HG03039 (cell line): ENCODE data around the gene AGBL1.

Source experiments
- ATAC-seq: cut with Tn5 transposase; IDR thresholded peaks from one replicate; pipeline ENCODE4 v1.9.1; 2021; ENCODE audit warnings: mild to moderate bottlenecking, moderate library complexity; ENCODE audit not compliant: unreplicated experiment

AGBL1 gene

DNA sequence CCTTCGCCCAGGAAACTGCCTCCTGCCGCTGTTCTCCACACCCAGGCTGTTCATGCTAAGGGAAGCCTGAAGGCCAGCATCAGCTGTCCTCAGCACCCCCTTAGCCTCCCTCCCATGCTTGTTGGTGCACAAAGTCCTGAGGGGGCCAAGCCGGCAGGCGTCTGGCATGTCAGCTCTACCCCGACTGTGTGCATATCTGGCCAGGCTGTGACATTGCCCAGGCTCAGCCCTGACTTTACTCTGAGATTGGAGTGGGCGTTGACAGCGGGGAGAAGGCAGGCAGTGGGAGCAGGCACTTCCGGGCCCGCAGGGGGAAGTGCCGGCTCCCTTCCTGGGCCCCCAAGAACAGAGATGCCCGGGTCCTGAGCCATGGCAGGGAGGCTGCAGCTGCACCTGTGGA, 492.2 kb downstream of the AGBL1 start:
- ATAC-seq: no peak

DNA sequence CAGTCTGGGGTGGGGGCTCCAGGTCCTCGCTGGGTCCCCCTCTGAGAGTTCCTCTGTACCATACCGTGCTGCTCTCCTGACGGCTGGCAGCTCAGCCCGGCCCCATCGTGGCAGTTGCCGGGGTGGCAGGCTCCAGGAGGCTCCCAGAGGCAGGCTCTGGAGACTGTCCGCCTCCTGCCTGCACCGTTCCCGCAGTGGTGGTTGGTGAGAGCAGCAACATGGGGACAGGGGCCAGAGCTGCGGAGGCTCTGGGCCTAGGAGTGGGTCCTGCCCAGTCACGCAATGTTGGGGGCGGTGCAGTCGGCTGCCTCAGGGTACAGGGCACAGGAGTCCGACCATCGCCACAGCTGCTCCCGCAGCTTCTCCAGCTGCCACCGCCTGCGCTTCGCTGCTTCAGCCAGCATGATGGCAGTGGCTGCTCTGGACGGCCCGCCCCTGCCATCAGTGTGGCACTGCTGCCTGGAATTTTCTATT, 492.7 kb downstream of the AGBL1 start:
- no peak for ATAC-seq

DNA sequence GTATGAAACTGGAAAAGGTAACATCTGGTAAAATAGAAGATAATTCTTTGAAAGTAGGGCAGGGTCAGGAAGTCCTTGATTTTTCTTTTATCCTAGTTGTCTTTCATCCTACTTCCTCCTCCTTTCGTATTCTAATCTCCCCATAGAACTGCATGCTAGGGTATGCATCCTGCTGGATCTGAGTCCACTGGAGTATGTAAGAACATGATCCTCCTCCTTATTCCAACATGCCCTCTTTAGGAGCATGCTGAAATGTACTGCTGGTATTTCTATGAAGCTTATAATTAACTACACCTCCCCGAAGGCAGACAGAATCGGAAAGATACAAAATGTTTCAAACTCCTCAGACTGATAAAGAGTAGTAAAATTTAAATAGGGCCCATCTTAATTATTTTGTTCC, 493.8 kb downstream of the AGBL1 start:
- no peak for ATAC-seq

DNA sequence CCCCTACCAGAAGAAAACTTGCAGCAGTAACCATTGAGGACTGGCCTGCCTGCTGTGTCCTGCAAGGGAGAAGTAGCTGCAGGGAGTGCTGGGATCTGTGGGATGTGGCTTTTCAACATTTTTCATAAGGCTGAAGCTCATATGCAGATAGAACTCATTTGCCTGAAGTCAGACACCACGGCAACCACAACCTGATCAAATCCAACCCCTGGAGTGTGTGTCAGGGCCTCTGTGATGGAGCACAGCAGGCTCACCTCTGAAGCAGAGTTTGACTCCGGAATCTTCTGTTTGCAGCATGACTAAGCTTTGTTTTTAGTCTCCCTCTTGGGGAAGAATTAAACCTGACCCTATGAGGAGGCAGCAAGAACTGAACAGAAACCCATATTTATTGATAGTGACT, 508.7 kb downstream of the AGBL1 start:
- ATAC-seq: no peak

DNA sequence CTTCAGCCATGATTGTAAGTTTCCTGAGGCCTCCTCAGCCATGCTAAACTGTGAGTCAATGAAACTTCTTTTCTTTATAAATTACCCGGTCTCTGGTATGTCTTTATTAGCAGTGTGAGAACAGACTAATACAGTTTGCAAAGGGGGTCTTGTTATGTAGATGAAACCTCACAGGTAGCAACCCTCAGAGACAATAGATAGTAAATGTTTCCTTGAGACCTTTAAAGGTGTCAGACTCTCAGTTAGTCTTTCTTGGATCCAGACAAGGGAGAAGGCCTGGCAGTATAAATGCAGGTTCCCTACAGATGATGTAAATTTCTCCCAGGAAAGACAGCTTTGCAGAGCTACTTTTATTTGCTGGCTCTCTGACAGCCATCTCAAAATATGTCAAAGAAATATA, 510.8 kb downstream of the AGBL1 start:
- ATAC-seq: no peak

DNA sequence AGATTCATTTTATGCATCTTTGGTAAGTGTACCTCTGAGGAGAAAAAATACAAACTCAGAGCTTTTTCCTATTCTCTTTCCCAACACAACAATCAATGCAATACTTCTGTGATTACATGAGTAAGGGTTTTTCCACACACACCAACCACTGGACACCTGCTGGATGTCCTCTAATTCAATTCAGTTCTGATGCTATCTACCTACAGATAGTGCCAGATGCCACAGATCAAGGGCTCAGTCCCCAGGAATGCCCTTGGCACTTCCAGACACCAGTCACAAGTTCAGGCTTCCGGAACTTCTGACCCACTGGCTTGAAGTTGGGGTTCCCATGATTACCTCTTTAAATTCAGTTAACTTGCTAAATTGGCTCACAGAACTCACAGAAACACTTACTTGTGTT, 511.5 kb downstream of the AGBL1 start:
- ATAC-seq: no peak

DNA sequence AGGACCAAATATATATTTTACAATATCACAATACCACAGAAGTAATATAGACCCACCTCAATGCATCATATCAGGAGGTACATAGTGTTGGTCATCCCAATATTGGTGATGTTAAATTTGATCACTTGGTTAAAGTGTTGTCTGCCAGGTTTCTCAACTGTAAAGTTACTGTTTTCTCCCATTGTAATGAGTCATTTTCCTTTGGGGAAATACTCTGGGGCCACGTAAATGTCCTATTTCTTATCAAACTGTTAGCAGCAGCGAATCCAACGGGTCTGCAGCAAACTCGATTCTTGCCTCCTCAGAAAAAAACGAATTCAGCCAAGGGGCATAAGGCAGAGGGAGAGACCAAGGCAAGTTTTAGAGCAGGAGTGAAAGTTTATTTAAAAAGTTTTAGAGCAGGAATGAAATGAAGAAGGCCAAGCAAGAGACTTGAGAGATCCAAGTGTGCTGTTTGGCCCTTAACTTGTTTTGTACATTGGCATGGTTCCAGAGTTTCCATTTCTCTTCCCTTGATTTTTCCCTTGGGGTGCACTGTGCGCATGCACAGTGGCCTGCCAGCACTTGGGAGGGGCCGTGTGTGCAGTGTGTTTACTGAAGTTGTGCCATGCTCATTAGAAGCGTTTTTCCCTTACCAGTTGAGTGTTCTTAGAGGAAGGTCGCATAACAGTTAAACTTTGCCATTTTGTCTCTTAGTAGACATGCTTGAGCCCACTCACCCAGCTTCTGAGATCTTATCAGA, 512.5 kb downstream of the AGBL1 start:
- no peak for ATAC-seq

DNA sequence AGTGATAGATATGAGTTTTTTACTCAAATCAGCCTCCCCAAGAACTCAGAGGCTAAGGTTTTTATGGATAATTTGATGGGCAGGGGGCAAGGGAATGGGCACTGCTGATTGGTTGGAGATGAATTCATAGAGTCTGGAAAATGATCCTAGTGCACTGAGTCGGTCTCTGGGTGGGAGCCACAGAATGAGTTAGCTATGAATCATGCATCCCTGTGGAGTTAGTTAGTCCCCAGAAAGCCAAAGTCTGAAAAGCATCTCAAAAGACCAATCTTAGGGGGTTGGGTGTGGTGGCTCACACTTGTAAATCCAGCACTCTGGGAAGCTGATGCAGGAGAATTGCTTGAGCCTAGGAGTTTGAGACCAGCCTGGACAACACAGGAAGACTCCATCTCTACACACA, 516.1 kb downstream of the AGBL1 start:
- ATAC-seq: no peak

DNA sequence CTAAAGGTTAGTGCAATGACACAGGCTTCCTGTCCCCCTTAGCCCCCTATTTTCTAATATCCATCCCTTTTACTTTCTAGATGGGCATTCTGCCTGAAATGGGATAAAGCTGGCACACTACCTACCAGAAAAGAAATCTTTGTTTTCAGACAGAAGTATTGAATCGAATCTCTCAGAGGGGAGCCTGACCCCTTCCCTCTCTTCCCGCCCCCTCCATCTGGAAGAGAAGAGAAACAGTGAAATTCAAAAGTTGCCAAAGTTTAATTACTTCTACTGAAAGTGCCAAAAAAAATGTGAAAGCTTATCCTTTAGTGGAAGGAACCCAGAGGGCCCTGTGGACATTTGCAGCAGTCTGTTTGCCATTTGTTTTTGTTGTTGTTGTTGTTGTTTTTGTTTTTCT, 523.8 kb downstream of the AGBL1 start:
- no peak for ATAC-seq

DNA sequence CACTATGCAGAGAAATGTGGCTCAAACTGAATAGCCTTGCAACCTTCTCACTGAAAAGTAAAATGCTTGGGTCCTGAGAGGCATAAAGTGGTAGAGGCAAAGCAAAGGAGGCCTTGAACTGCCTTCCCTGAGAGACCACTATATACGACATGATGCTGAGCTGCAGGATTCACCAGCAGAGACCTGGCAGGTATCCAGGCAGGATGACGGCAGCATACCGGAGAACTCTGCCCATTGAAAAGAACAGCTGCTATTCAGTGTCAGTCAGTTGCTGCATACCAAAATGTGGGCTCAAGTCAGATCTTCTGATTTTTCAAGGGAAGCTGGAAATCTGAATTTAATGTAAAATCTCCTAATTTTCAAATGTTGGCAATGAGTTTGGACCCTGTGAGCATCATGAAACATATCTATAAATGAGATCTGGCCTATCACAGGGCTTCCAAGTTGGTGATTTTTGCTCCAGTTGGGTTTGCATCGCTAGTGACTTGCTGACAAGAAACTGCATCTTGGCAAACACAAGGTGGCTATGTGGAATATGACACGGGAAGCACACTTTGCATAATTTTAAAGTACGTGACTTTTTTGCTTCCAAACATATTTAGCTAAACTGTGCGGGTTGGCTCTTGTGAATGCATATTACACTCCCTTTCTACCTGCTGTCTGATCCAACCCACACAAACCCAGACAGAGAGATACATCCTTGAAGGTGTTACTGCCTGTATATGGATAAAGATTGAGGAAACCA, 529.0 kb downstream of the AGBL1 start:
- ATAC-seq: no peak

DNA sequence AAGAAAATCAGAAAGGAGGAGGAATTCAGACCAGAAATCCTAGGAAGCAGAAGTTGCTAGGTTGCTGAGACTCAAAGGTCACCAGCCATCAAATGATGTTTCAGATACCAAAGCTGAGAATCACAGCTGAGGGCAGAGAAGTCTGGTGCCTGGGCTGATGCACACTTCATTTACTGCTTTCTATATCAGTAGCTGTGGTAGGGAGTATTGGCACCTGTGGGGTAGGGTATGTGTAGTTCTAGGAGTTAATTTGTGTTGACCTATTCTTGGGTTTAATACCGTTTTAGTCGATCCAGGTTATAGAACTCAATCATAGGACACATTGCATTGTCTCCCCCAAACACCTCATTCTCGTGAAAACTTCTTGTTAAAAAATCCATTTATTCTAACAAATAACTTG, 529.6 kb downstream of the AGBL1 start:
- no peak for ATAC-seq

DNA sequence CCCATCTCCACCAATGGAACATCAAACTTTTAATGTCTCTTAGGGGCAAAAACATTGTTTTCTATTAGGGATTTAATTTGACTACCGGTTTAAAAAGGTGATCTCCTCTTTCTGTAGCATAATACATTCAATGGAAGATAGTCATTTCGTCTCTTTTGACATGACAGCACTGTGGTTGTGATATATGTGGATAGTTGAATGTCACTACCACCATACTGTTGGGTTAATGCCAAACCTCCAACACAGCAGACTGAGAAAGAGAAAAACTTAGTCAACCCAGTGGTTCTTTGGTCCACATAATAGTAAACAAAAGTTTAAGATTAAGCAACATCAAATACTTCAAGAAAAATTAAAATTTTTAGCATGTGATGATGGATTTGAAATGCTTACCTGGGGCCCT, 530.4 kb downstream of the AGBL1 start:
- ATAC-seq: no peak

DNA sequence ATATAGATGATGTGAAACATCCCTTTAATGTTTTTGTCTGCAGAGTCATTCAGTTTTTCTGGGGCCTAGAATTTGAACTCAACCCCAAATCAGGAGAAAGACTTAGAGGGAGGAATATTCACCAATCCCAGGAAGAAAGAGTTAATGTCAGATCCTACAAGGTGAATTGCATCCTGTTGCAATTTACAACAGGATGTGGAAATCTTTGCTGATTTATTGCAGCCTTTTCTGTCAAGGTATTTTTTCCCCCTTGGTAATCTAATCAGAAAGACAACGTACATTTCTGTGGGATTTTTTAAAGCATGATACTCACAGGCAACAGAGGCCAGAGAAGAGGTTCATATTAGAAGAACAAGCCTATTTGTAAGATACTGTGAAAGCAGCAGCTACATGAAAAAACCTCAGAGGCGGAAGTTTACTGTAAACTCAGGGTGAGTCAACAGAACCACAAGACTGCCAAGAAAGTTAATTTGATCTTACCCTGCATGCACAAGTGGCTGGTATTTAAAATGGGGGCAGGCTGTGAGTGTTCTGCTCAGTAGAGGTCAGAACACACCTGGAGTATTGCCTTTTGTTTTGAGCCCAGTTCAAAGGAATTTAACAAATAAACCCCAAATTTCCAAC, 531.9 kb downstream of the AGBL1 start:
- no peak for ATAC-seq

DNA sequence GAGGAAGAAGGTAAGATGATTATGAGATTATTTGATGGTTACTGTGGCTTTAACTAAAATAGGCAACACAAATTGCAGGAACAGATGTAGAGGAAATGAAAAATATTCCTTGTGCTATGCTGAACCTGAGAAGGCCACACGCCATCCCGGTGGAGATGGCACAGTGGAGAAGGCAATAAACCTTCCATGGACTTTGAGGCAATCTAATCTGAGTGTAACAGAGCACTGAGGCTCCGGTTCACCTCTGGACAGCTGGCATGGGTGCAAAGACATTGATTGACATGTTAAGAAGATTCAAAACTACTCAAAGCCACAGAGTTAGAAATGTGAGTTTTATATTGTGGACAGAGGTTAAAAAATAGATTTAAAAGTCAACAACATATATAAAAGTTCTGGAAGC, 535.7 kb downstream of the AGBL1 start:
- no peak for ATAC-seq

DNA sequence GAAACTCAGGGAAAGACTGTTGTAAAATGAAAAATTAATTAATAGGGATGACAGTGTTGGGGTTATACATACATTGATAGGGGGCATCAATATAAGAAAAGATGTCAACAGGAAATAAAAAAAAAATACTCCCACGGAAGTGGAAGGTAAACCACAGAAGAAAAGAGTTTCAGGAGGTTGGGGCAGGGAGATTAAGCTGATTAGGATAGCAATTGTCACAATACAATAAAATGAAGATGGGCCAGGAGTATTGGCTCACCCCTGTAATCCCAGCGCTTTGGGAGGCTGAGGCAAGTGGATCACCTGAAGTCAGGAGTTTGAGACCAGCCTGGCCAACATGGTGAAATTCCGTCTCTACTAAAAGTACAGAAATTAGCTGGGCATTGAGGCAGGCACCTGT, 536.1 kb downstream of the AGBL1 start:
- ATAC-seq: no peak

DNA sequence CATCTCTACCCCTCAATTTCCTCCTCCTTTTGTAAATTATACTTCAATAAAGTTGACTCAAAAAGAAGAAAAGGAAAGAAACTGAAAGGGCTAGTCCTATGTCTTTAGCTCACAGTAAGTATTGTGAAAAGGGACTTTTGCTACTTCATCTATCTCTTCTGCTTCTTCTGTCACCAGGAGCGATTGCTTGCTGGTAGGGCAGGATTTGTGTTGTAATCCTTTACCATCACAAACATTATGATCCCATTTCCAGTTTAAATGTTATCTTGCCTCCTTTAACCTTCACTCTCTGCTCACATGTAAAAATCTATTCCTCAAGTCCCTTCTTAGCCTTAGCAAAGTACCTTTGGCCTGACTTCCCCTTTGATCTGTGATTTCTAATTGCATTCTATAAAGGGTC, 537.1 kb downstream of the AGBL1 start:
- ATAC-seq: no peak

DNA sequence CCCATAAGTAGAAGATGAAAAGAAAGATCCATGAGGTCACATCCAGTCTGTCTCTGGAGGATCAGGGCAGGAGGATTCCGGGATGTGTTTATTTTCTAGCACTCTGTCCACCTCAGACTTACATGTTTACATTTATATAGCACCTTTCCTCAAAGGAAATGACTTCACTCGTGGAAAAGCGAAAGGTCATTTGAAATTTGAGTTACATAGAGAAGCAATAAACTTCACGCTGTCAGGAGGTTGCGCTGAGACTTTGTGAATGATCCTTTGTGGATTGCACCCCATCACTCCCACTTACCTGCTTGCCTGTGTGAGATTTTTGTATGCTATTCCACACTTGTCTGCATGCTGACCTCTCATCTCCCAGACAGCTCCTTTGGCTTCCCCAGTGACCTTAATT, 540.5 kb downstream of the AGBL1 start:
- ATAC-seq: no peak

DNA sequence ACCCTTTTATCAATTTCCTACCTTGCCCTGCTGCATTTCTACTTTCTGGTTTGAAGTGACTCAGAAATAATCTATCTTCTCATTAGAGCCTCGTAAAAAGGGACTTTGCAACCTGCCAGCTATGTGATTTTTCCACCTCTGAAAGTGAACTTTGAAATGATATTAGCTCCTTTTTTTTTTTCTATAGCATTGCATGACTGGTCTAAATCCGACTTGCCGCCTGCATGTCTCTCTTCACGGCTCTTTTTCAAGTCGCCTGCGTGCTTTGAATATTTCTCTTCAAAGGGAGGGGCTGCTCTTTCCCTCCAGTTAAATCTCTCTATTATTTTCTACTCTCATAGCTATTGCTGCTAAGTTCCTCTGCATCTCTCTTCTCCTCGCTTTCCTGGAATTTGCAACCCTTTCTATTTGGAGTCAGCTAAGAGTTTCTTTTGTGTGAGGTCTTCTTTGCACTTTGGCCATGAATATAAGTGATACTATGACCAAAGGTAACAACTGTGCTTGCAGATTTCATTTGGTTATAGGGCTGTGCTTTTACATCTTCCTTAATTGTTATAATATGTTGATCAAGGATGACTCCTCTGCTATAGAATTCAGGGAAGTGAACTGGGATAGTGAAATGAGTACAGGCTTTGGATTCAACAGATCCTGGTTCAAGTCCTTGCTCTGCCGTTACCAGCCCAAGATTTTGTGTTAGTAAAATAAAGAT, 541.1 kb downstream of the AGBL1 start:
- ATAC-seq: no peak

DNA sequence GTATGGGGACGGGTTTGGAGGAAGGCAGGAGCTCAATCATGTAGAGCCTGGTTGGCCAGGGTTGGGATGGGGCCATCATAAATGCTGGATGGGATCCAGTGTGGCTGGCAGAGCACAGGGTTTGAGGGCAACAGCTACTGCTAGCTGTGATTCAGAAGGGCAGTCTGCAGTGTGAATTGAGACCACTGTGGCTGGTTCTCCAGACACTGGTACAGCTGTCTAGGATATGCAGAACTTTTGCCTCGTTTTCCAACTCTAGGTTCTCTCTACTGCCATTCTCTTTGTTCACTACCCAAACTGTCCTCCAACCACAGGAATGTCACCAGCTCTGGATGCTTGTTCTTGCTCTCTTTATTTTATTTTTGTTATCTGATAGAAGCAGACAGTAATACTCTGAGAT, 543.6 kb downstream of the AGBL1 start:
- ATAC-seq: no peak

DNA sequence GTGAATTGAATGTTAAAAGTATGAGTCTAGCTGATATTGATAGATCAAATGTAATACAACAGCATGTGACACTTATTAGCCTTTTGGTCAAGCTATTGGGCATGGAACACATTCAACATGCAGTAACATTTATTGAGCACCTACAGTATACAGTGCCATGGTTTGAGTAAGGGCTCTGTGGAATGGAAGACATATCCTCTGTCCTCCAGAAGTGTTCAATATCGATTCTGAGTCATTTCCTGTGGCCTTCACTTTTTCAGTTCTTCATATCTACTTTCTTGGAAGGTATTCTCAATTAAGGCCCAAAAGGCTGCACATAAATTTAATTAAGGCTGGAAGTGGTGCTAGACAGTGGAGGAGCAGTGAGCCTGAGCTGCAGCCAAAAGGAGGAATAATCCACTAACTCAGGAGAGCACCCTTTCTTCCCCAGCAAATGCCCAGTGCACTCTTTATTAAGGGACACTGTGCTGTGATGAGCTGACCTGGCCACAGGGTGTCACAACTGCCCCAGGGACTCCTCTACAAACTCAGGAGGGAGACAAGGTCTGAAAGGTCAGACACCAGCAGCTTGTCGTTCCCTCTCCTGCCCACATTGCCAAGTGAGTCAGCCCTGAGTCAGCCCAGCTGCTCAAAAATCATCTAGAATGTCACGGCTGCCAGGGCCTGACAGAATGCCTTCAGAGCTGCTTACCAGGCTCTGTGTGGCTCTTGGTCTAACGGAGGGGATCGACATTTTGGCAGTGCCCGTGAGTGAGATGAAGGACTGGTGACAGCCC, 544.8 kb downstream of the AGBL1 start:
- no peak for ATAC-seq
